ENCODE data around the gene MLF1.

DNA sequence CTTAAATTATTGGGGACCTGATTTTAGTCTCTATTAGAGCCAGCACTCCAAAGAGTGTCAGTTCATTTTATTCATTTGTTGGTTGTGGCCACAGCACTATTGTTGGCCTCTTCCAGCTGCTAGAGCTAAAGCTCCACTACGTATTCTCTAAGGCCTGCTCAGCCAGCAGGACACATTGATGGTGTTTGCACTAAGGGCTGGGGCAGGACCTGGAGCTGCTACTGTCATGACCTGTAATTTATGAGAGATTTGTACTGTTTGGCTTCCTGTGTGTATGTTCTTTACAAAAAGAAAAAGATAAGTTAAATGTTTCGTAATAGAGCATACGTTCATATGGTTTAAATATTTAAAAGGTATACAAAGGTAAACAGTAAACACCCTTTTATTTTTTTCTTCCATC is 81.5 kb downstream of the MLF1 start:
- TF ChIP-seq FOXJ3 (CRISPR knock-in tag; IDR thresholded peaks at IDR 0.05; ENCODE audit: borderline replicate concordance) (no peak), TEAD4 (CRISPR knock-in tag; IDR thresholded peaks at IDR 0.05) (no peak), MAX (CRISPR knock-in tag; IDR thresholded peaks at IDR 0.05) (no peak), ZNF423 (CRISPR knock-in tag; IDR thresholded peaks at IDR 0.05) (no peak), ZNF121 (CRISPR knock-in tag; IDR thresholded peaks at IDR 0.05) (no peak), ARID4B (CRISPR knock-in tag; IDR thresholded peaks at IDR 0.05; ENCODE audit: borderline replicate concordance) (no peak), ETV6 (CRISPR knock-in tag; IDR thresholded peaks at IDR 0.05) (no peak), JUN (CRISPR knock-in tag; IDR thresholded peaks at IDR 0.05) (no peak), ESRRA (CRISPR knock-in tag; IDR thresholded peaks at IDR 0.05; ENCODE audit: borderline replicate concordance) (no peak), CBFB (CRISPR knock-in tag; IDR thresholded peaks at IDR 0.05; ENCODE audit: low read depth) (no peak), NR1H2 (CRISPR knock-in tag; IDR thresholded peaks at IDR 0.05) (no peak), SP1 (CRISPR knock-in tag; conservative IDR thresholded peaks at IDR 0.05) (no peak)
- TF ChIP-seq, protein P1, sequence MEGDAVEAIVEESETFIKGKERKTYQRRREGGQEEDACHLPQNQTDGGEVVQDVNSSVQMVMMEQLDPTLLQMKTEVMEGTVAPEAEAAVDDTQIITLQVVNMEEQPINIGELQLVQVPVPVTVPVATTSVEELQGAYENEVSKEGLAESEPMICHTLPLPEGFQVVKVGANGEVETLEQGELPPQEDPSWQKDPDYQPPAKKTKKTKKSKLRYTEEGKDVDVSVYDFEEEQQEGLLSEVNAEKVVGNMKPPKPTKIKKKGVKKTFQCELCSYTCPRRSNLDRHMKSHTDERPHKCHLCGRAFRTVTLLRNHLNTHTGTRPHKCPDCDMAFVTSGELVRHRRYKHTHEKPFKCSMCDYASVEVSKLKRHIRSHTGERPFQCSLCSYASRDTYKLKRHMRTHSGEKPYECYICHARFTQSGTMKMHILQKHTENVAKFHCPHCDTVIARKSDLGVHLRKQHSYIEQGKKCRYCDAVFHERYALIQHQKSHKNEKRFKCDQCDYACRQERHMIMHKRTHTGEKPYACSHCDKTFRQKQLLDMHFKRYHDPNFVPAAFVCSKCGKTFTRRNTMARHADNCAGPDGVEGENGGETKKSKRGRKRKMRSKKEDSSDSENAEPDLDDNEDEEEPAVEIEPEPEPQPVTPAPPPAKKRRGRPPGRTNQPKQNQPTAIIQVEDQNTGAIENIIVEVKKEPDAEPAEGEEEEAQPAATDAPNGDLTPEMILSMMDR (IDR thresholded peaks at IDR 0.05): no peak
- TF ChIP-seq, protein P2, sequence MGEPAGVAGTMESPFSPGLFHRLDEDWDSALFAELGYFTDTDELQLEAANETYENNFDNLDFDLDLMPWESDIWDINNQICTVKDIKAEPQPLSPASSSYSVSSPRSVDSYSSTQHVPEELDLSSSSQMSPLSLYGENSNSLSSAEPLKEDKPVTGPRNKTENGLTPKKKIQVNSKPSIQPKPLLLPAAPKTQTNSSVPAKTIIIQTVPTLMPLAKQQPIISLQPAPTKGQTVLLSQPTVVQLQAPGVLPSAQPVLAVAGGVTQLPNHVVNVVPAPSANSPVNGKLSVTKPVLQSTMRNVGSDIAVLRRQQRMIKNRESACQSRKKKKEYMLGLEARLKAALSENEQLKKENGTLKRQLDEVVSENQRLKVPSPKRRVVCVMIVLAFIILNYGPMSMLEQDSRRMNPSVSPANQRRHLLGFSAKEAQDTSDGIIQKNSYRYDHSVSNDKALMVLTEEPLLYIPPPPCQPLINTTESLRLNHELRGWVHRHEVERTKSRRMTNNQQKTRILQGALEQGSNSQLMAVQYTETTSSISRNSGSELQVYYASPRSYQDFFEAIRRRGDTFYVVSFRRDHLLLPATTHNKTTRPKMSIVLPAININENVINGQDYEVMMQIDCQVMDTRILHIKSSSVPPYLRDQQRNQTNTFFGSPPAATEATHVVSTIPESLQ (CRISPR knock-in tag; IDR thresholded peaks at IDR 0.05): no peak

Data from WTC11 (cell line).